Mucosa of descending colon (tissue), 3 donors: ENCODE data around the gene NAP1L1. TPM values are rescaled to one million over a fixed set of nuclear protein-coding genes. Genes with fewer than 3 reads are reported as not detected.

Source experiments
- ATAC-seq: fragments of 200-7000 bp; cut with Tn5 transposase; one replicate; pipeline ENCODE4 v1.9.1; 2020; ENCODE audit warnings: mild to moderate bottlenecking, moderate library complexity
- DNase-seq, 3 donors: peaks; one replicate each; pipeline ENCODE4 v3.0.0-alpha.2; 2020
- H3K36me3 ChIP-seq: fragments of 200-600 bp; one replicate; pipeline ENCODE4 v1.8.0; 2021; ENCODE audit warnings: low read depth, mild to moderate bottlenecking
- H3K4me1 ChIP-seq: fragments of 200-600 bp; one replicate; pipeline ENCODE4 v1.8.0; 2021; ENCODE audit warnings: low read depth, mild to moderate bottlenecking
- H3K4me3 ChIP-seq: fragments of 200-600 bp; one replicate; pipeline ENCODE4 v1.8.0; 2021; ENCODE audit warnings: mild to moderate bottlenecking
- H3K9me3 ChIP-seq: fragments of 200-600 bp; one replicate; pipeline ENCODE4 v1.8.0; 2021; ENCODE audit warnings: mild to moderate bottlenecking
- CTCF ChIP-seq: fragments of 200-600 bp; IDR thresholded peaks from one replicate; pipeline ENCODE4 v1.8.0; 2022; ENCODE audit warnings: antibody characterized with exemption, mild to moderate bottlenecking
- intact Hi-C, 2 donors: fragments of 100-400 bp; cut with DNase I in 1 of 2; cut with micrococcal nuclease in 1 of 2; formaldehyde crosslinking; loops; one replicate each; pipeline versions ENCODE4 v1.11.0 to v1.11.1; 2022; cut with DNase I, micrococcal nuclease
- total RNA-seq, 3 donors: library from RNA; stranded (reverse); fragmentation: NEBNext Ultra II Directional in 2 of 3; extraction: Animal tissue kit (Norgen Biotek cat#: 25700) in 2 of 3; gene quantifications; one replicate each; pipeline versions ENCODE4 v1.2.1 to v1.2.4, GENCODE V29; 2021 to 2023
- donor health status: DM: no; HTN: no; CAD: no; lungs with moderate emphysema.
- donor health status: DM: no; HTN: no; CAD: no.
- donor health status: DM: no; HTN: yes; CAD: no.

The NAP1L1 gene
- total RNA-seq, 3 donors from 2014 or later, result 81.4 to 310 (median 142) TPM

- H3K36me3 ChIP-seq, result no peaks in the 10 kb centered on the region
- no peak for TF ChIP-seq CTCF
- no peak for DNase-seq
- H3K4me1 ChIP-seq, result no peaks in the 10 kb centered on the region
- no peaks in the 10 kb centered on the region for H3K9me3 ChIP-seq
- no peak overlapping the region for H3K4me3 ChIP-seq
- no peak for ATAC-seq
- intact Hi-C loops, result no loop called here
Measured at GRCh38 chr12:76119887-76120286, 35.4 kb upstream of the NAP1L1 start.

GRCh38 chr12:76117751-76118150 lies 33.3 kb upstream of the NAP1L1 start:
- H3K4me3 ChIP-seq, result no peak overlapping the region
- H3K4me1 ChIP-seq, result no peaks in the 10 kb centered on the region
- H3K36me3 ChIP-seq, result no peaks in the 10 kb centered on the region
- intact Hi-C loops, result no loop called here
- no peaks in the 10 kb centered on the region for H3K9me3 ChIP-seq
- TF ChIP-seq CTCF, result no peak
- DNase-seq, result no peak
- no peak for ATAC-seq

- no peak for ATAC-seq
- H3K9me3 ChIP-seq, result no peaks in the 10 kb centered on the region
- no peak overlapping the region for H3K4me3 ChIP-seq
- H3K36me3 ChIP-seq, result no peaks in the 10 kb centered on the region
- H3K4me1 ChIP-seq, result no peaks in the 10 kb centered on the region
- intact Hi-C loops, result no loop called here
- DNase-seq, result no peak
- no peak for TF ChIP-seq CTCF
Measured at GRCh38 chr12:76117067-76117691, 32.7 kb upstream of the NAP1L1 start.

DNA sequence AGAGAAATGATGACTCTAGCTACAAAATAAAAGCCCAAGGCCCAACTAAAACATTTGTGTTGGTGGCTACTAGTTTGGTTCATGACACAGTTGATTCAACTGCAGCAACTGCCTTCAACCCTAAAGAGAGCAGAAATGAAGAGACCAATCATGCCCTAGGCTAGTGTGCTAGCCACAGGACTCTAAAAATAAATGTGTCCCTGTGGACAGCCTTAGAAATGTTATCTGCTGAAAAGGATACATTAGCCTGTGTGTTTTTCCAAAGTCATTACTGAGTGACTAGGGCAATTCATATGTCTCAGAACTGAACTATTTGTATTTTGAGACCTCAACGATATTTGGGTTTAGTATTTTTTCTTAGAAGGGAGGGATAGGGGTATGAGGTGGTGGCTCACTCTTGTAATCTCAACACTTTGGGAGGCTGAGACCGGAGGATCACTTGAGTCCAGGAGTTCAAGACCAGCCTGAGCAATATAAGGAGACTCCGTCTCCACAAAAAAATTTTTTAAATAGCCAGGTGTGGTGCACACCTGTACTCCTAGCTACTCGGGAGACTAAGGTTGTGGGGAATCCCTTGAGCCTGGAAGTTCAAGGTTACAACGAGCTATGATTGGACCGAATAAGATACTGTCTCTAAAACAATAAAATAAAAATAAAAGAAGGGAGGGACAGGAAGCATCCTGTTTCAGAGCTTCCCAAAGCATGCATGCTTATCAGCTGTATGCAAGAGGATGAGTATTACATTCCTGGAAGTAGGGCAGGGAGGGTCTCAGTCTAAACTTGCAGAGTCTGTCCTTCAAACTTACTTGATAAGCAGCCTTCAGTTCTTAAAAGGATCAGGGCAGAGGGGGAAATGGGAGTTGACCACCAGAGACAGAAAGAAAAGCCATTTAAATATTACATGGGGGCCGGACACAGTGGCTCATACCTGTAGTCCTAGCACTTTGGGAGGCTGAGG lies 29.6 kb upstream of the NAP1L1 start:
- Histone ChIP-seq H3K4me1 (no peaks in the 10 kb centered on the region), H3K4me3 (no peak overlapping the region), H3K9me3 (no peaks in the 10 kb centered on the region), H3K36me3 (no peaks in the 10 kb centered on the region)
- ATAC-seq, result no peak
- intact Hi-C loops, result no loop called here
- no peak for DNase-seq
- TF ChIP-seq CTCF, result no peak

- no peaks in the 10 kb centered on the region for H3K9me3 ChIP-seq
- no peak overlapping the region for H3K4me3 ChIP-seq
- no peak for TF ChIP-seq CTCF
- intact Hi-C loops, result no loop called here
- ATAC-seq (no peak), DNase-seq (no peak)
- no peaks in the 10 kb centered on the region for H3K4me1 ChIP-seq
- no peaks in the 10 kb centered on the region for H3K36me3 ChIP-seq
Measured at GRCh38 chr12:76111209-76111749, 26.8 kb upstream of the NAP1L1 start.
